Gastrocnemius medialis (tissue), 4 donors: ENCODE data around the gene ATP13A1. TPM values are rescaled to one million over a fixed set of nuclear protein-coding genes. Genes with fewer than 3 reads are reported as not detected.

Source experiments
- ATAC-seq, 2 donors: fragments of 150-250 bp; one replicate each; pipeline ENCODE4 v1.9.1; 2016
- DNase-seq, 2 donors: peaks; one replicate each; pipeline ENCODE4 v3.0.0-alpha.2; 2019
- H3K27ac ChIP-seq, 4 donors: fragments of 200-600 bp; sonication (generic); 1 replicate in 1 of 4; 2 replicates in 3 of 4; pipeline ENCODE4 v1.5.1; 2016 to 2018; ENCODE audit warnings: mild to moderate bottlenecking in 2 of 4, moderate library complexity in 1 of 4
- H3K27me3 ChIP-seq, 3 donors: fragments of 200-600 bp; sonication (generic) in 2 of 3; 1 replicate in 1 of 3; 2 replicates in 2 of 3; pipeline versions ENCODE4 v1.5.1 to v1.6.0; 2016 to 2019; ENCODE audit warnings: mild to moderate bottlenecking in 1 of 3, moderate library complexity in 1 of 3
- H3K36me3 ChIP-seq, 2 donors: fragments of 200-600 bp; sonication (generic) in 1 of 2; one replicate each; pipeline ENCODE4 v1.5.1; 2017 to 2018
- H3K4me1 ChIP-seq, 2 donors: fragments of 200-600 bp; sonication (generic) in 1 of 2; one replicate each; pipeline ENCODE4 v1.5.1; 2016 to 2017; ENCODE audit warnings: mild to moderate bottlenecking in 2 of 2
- H3K4me3 ChIP-seq, 4 donors: fragments of 200-600 bp; sonication (generic) in 3 of 4; 1 replicate in 1 of 4; 2 replicates in 3 of 4; pipeline ENCODE4 v1.5.1; 2016 to 2019; ENCODE audit warnings: mild to moderate bottlenecking in 2 of 4
- H3K9me3 ChIP-seq, 3 donors: fragments of 200-600 bp; sonication (generic) in 2 of 3; 1 replicate in 1 of 3; 2 replicates in 2 of 3; pipeline ENCODE4 v1.5.1; 2016 to 2019
- CTCF ChIP-seq, 5 experiments: fragments of 450-650 bp in 3 of 5; fragments of 200-600 bp in 2 of 5; sonication (generic) in 2 of 5; IDR thresholded peaks in 4 of 5; conservative IDR thresholded peaks in 1 of 5; 1 replicate in 4 of 5; 2 replicates in 1 of 5; pipeline ENCODE4 v1.5.1; 2016 to 2019; ENCODE audit warnings: antibody characterized with exemption in 5 of 5, mild to moderate bottlenecking in 3 of 5, moderate library complexity in 3 of 5
- POLR2A ChIP-seq, 2 donors: fragments of 450-650 bp; IDR thresholded peaks; one replicate each; pipeline ENCODE4 v1.6.1; 2017; ENCODE audit warnings: antibody characterized with exemption in 2 of 2, mild to moderate bottlenecking in 2 of 2, moderate library complexity in 2 of 2
- in situ Hi-C, 4 donors: fragments of 200-750 bp; cut with MboI; loops; one replicate each; pipeline versions ENCODE4 v1.15.0 to v1.8.0; 2017; ENCODE audit warnings: low sequenced_read_pairs in 4 of 4
- intact Hi-C: fragments of 100-400 bp; cut with DNase I; formaldehyde crosslinking; loops from one replicate; pipeline ENCODE4 v1.15.1; 2023; ENCODE audit warnings: low total_unique reads
- total RNA-seq, 4 donors: library from RNA; depleted of rRNA; stranded (reverse); fragments of >200 nt; gene quantifications; one replicate each; pipeline versions ENCODE4 v1.1.0 to v1.2.3, GENCODE V29; 2016

Gene ATP13A1
- total RNA-seq, 4 donors from 2014 or later, result 51.8 to 111 (median 82.8) TPM

GRCh38 chr19:19679176-19680073 lies 15.9 kb upstream of the ATP13A1 start:
- Histone ChIP-seq H3K4me3 (no peak overlapping the region), H3K9me3 (no peaks in the 10 kb centered on the region), H3K36me3 (peaks cover 7 to 43% of the 10 kb centered on the region in 2 donors), H3K4me1 (no peaks in the 10 kb centered on the region), H3K27me3 (no peaks in the 10 kb centered on the region), H3K27ac (no peak overlapping the region)
- in situ Hi-C loops, result no loop called here
- no peak for ATAC-seq
- no peak for DNase-seq
- intact Hi-C loops, result no loop called here
- TF ChIP-seq CTCF (IDR thresholded peaks at IDR 0.05 in 4 of 5, conservative IDR thresholded peaks at IDR 0.05 in 1 of 5) (no peak), POLR2A (IDR thresholded peaks at IDR 0.05) (no peak)

- in situ Hi-C loops, result no loop called here
- Histone ChIP-seq H3K9me3 (no peaks in the 10 kb centered on the region), H3K36me3 (peaks cover 7 to 47% of the 10 kb centered on the region in 2 donors)
Measured at GRCh38 chr19:19677579-19677978, 14.1 kb upstream of the ATP13A1 start.

DNA sequence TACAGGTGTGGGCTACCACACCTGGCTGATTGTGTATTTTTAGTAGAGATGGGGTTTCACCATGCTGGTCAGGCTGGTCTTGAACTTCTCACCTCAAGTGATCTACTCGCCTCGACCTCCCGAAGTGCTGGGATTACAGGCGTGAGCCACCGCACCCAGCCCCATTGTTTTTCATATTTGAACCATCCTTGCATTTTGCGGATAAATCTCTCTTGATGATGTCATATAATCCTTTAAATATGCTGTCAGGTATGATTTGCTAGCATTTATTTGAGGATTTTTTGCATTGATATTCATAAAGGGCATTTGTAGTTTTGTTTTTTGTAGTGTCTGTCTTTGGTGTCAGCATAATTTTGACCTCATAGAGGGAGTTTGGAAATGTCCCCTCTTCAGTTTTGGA lies 10.8 kb upstream of the ATP13A1 start:
- no peak overlapping the region for H3K27ac ChIP-seq
- no peak overlapping the region for H3K4me3 ChIP-seq
- in situ Hi-C loops, result loop anchor here in 1 of 4 donors (25.0 kb wide), 1 partner anchor 287 kb away; no protein-coding TSS in a partner anchor
- DNase-seq (no peak), ATAC-seq (no peak)
- H3K4me1 ChIP-seq, result peaks cover 4 to 6% of the 10 kb centered on the region in 2 donors
- intact Hi-C loops, result no loop called here
- H3K27me3 ChIP-seq, result no peaks in the 10 kb centered on the region
- H3K9me3 ChIP-seq, result no peaks in the 10 kb centered on the region
- TF ChIP-seq POLR2A (IDR thresholded peaks at IDR 0.05) (no peak), CTCF (IDR thresholded peaks at IDR 0.05 in 4 of 5, conservative IDR thresholded peaks at IDR 0.05 in 1 of 5) (no peak)
- H3K36me3 ChIP-seq, result peaks cover 2 to 35% of the 10 kb centered on the region in 2 donors

More at GRCh38 chr19:19677579-19677978, 14.1 kb upstream of the ATP13A1 start:
- Histone ChIP-seq H3K27me3 (no peaks in the 10 kb centered on the region), H3K27ac (no peak overlapping the region), H3K4me3 (no peak overlapping the region), H3K4me1 (no peaks in the 10 kb centered on the region)
- no peak for DNase-seq
- intact Hi-C loops, result no loop called here
- ATAC-seq, result no peak
- no peak for TF ChIP-seq POLR2A (IDR thresholded peaks at IDR 0.05)
- TF ChIP-seq CTCF (IDR thresholded peaks at IDR 0.05 in 4 of 5, conservative IDR thresholded peaks at IDR 0.05 in 1 of 5), result no peak

- intact Hi-C loops (no loop called here), in situ Hi-C loops (loop anchor here in 1 of 4 donors (25.0 kb wide), 1 partner anchor 286 kb away; no protein-coding TSS in a partner anchor)
- H3K27ac ChIP-seq, result no peak overlapping the region
- H3K4me1 ChIP-seq, result peaks cover 8 to 10% of the 10 kb centered on the region in 2 donors
- ATAC-seq (no peak), DNase-seq (no peak)
- H3K27me3 ChIP-seq, result no peaks in the 10 kb centered on the region
- H3K9me3 ChIP-seq, result no peaks in the 10 kb centered on the region
- peaks cover 0 to 23% of the 10 kb centered on the region in 2 donors for H3K36me3 ChIP-seq
- no peak for TF ChIP-seq CTCF (IDR thresholded peaks at IDR 0.05 in 4 of 5, conservative IDR thresholded peaks at IDR 0.05 in 1 of 5)
- TF ChIP-seq POLR2A (IDR thresholded peaks at IDR 0.05), result no peak
- H3K4me3 ChIP-seq, result no peak overlapping the region
Measured at GRCh38 chr19:19672816-19673215, 9.3 kb upstream of the ATP13A1 start.
